Mesodermal cell (in vitro differentiated cells): ENCODE results near the gene MED13L.

Experiments used
- H3K27ac ChIP-seq: 2 replicates; pipeline ENCODE4 v1.7.0; 2013; ENCODE audit warnings: mild to moderate bottlenecking, low read depth, low read length, moderate library complexity; ENCODE audit not compliant: severe bottlenecking
- H3K36me3 ChIP-seq: 2 replicates; pipeline ENCODE4 v1.7.1; 2013; ENCODE audit warnings: mild to moderate bottlenecking, low read length, moderate library complexity; ENCODE audit not compliant: control insufficient read depth, insufficient read depth
- H3K4me1 ChIP-seq: one replicate; pipeline ENCODE4 v1.7.1; 2013; ENCODE audit warnings: mild to moderate bottlenecking, low read length; ENCODE audit not compliant: insufficient read depth, control insufficient read depth, poor library complexity, severe bottlenecking
- H3K4me3 ChIP-seq: 2 replicates; pipeline ENCODE4 v1.7.0; 2013; ENCODE audit warnings: low read length, control low read depth, mild to moderate bottlenecking; ENCODE audit not compliant: insufficient read depth, poor library complexity, severe bottlenecking; ENCODE audit errors: extremely low read depth
- H3K9me3 ChIP-seq: 2 replicates; pipeline ENCODE4 v1.7.1; 2013; ENCODE audit warnings: mild to moderate bottlenecking, low read length, moderate library complexity; ENCODE audit not compliant: control insufficient read depth
- WGBS, 2 experiments: methylation state at CpG; one replicate each; pipeline ENCODE4 v1.1.5; 2013; ENCODE audit warnings: missing lambda C conversion rate in 2 of 2; ENCODE audit not compliant: insufficient coverage in 2 of 2; 5-methylcytosine and 5-hydroxymethylcytosine counted together

The MED13L gene

GRCh38 chr12:116303066-116303465 is 25.6 kb upstream of the MED13L start:
- H3K4me1 ChIP-seq = peaks cover 7% of the 10 kb centered on the region
- no peak overlapping the region for H3K27ac ChIP-seq
- H3K4me3 ChIP-seq = no peak overlapping the region
- H3K9me3 ChIP-seq = no peaks in the 10 kb centered on the region
- WGBS, 2 experiments = 100% methylated on average over 2 of the region's 4 CpGs; no CpG with 5 or more reads in 1 of the 2 experiments
- no peaks in the 10 kb centered on the region for H3K36me3 ChIP-seq

GRCh38 chr12:116302166-116303058 is 24.9 kb upstream of the MED13L start:
- H3K4me3 ChIP-seq = no peak overlapping the region
- no peak overlapping the region for H3K27ac ChIP-seq
- H3K9me3 ChIP-seq = no peaks in the 10 kb centered on the region
- H3K36me3 ChIP-seq = no peaks in the 10 kb centered on the region
- WGBS, 2 experiments = 85 to 88% methylated on average over 13 to 17 of the region's 23 CpGs
- H3K4me1 ChIP-seq = peaks cover 7% of the 10 kb centered on the region

GRCh38 chr12:116301621-116302020 is 24.1 kb upstream of the MED13L start:
- Histone ChIP-seq H3K27ac (no peak overlapping the region), H3K4me1 (peaks cover 7% of the 10 kb centered on the region), H3K36me3 (no peaks in the 10 kb centered on the region), H3K4me3 (no peak overlapping the region), H3K9me3 (no peaks in the 10 kb centered on the region)
- 95 to 100% methylated on average over 2 to 4 of the region's 4 CpGs for WGBS, 2 experiments

GRCh38 chr12:116299665-116300328 is 22.3 kb upstream of the MED13L start:
- WGBS, 2 experiments = 79 to 85% methylated on average over 6 to 9 of the region's 9 CpGs

GRCh38 chr12:116299064-116299463 is 21.6 kb upstream of the MED13L start:
- Histone ChIP-seq H3K4me1 (peaks cover 7% of the 10 kb centered on the region), H3K4me3 (no peak overlapping the region), H3K36me3 (no peaks in the 10 kb centered on the region), H3K9me3 (no peaks in the 10 kb centered on the region), H3K27ac (no peak overlapping the region)
- WGBS, 2 experiments = 88 to 100% methylated on average over 1 of the region's 2 CpGs

More at GRCh38 chr12:116299665-116300328, 22.3 kb upstream of the MED13L start:
- no peaks in the 10 kb centered on the region for H3K9me3 ChIP-seq
- H3K36me3 ChIP-seq = no peaks in the 10 kb centered on the region
- H3K4me3 ChIP-seq = no peak overlapping the region
- H3K27ac ChIP-seq = no peak overlapping the region
- peaks cover 4% of the 10 kb centered on the region for H3K4me1 ChIP-seq

- 86% methylated on average over 1 of the region's 2 CpGs; no CpG with 5 or more reads in 1 of the 2 experiments for WGBS, 2 experiments
- no peaks in the 10 kb centered on the region for H3K36me3 ChIP-seq
- H3K27ac ChIP-seq = no peak overlapping the region
- no peaks in the 10 kb centered on the region for H3K9me3 ChIP-seq
- H3K4me1 ChIP-seq = peaks cover 7% of the 10 kb centered on the region
- H3K4me3 ChIP-seq = no peak overlapping the region
Observed at GRCh38 chr12:116298578-116298977, 21.1 kb upstream of the MED13L start.

- Histone ChIP-seq H3K4me3 (no peak overlapping the region), H3K27ac (no peak overlapping the region), H3K36me3 (no peaks in the 10 kb centered on the region), H3K4me1 (peaks cover 7% of the 10 kb centered on the region), H3K9me3 (no peaks in the 10 kb centered on the region)
- whole genome bisulfite sequencing, 2 experiments = 94 to 100% methylated on average over 2 of the region's 3 CpGs
Observed at GRCh38 chr12:116297224-116297834, 19.8 kb upstream of the MED13L start.

GRCh38 chr12:116295327-116296263 is 18.1 kb upstream of the MED13L start:
- Histone ChIP-seq H3K4me1 (peaks cover 7% of the 10 kb centered on the region), H3K27ac (no peak overlapping the region), H3K9me3 (no peaks in the 10 kb centered on the region), H3K4me3 (no peak overlapping the region), H3K36me3 (no peaks in the 10 kb centered on the region)
- 93 to 97% methylated on average over 2 to 3 of the region's 4 CpGs for WGBS, 2 experiments

GRCh38 chr12:116294454-116295165 is 17.1 kb upstream of the MED13L start:
- WGBS, 2 experiments = 92 to 100% methylated on average over 1 to 2 of the region's 4 CpGs
- Histone ChIP-seq H3K27ac (no peak overlapping the region), H3K9me3 (no peaks in the 10 kb centered on the region), H3K4me3 (no peak overlapping the region), H3K4me1 (peaks cover 3% of the 10 kb centered on the region), H3K36me3 (no peaks in the 10 kb centered on the region)
